NCI-H1417 (cell line): ENCODE measurements around the gene KIAA1671.
"Not testable (repeated sequence)": the region's sequence is repeated elsewhere in the genome, so short reads cannot be mapped to it uniquely, and the experiment has no call there.

ENCODE experiments used
- DNase-seq, 3 experiments: peaks; one replicate each; lab custom pipeline; 2025; lab: John Stamatoyannopoulos, UW

KIAA1671 gene

GRCh38 chr22:25200967-25201366 lies 248.5 kb downstream of the KIAA1671 start:
- no peak for DNase-seq

- no peak for DNase-seq
Observed at GRCh38 chr22:25201557-25202273, 249.2 kb downstream of the KIAA1671 start.

- DNase-seq = peak; percentile 37 to 71 (median 56)
Observed at GRCh38 chr22:25202290-25202921, 249.9 kb downstream of the KIAA1671 start.

- DNase-seq = no peak
Observed at GRCh38 chr22:25203082-25203481, 250.6 kb downstream of the KIAA1671 start.

- not testable (repeated sequence) for DNase-seq
Observed at GRCh38 chr22:25204547-25204946, 252.0 kb downstream of the KIAA1671 start.

- no peak for DNase-seq
Observed at GRCh38 chr22:25205847-25206246, 253.3 kb downstream of the KIAA1671 start.

- DNase-seq = no peak
Observed at GRCh38 chr22:25206998-25207397, 254.5 kb downstream of the KIAA1671 start.

- DNase-seq = no peak
Observed at GRCh38 chr22:25207553-25208157, 255.1 kb downstream of the KIAA1671 start.

- DNase-seq = no peak
Observed at GRCh38 chr22:25208328-25208727, 255.8 kb downstream of the KIAA1671 start.

- DNase-seq = no peak
Observed at GRCh38 chr22:25208743-25209505, 256.4 kb downstream of the KIAA1671 start.

GRCh38 chr22:25210793-25211192 lies 258.3 kb downstream of the KIAA1671 start:
- no peak for DNase-seq

GRCh38 chr22:25212337-25212736 lies 259.8 kb downstream of the KIAA1671 start:
- DNase-seq = no peak

- no peak for DNase-seq
Observed at GRCh38 chr22:25213221-25213620, 260.7 kb downstream of the KIAA1671 start.

- no peak for DNase-seq
Observed at GRCh38 chr22:25216230-25216629, 263.7 kb downstream of the KIAA1671 start.

- no peak for DNase-seq
Observed at GRCh38 chr22:25219211-25219689, 266.7 kb downstream of the KIAA1671 start, which contains the start of gene CRYBB2. CRYBB2 (plus strand) TSS chr22:25219639; CDS start chr22:25221430, 1,791 bp downstream.

- DNase-seq = peak in 2 of 3 experiments; percentile 13 to 64
Observed at GRCh38 chr22:25219948-25220442, 267.5 kb downstream of the KIAA1671 start.

- DNase-seq = no peak
Observed at GRCh38 chr22:25221790-25222189, 269.3 kb downstream of the KIAA1671 start.

GRCh38 chr22:25223269-25223850 lies 270.8 kb downstream of the KIAA1671 start:
- DNase-seq = peak in 2 of 3 experiments; percentile 3 to 27

- no peak for DNase-seq
Observed at GRCh38 chr22:25228822-25229221, 276.3 kb downstream of the KIAA1671 start.

GRCh38 chr22:25230760-25231159 lies 278.2 kb downstream of the KIAA1671 start:
- DNase-seq = not testable (repeated sequence)

GRCh38 chr22:25232301-25232700 lies 279.8 kb downstream of the KIAA1671 start:
- no peak for DNase-seq
